HepG2 (cell line): ENCODE data around the gene WNT3.

Source experiments
- HMG20B ChIP-seq: conservative IDR thresholded peaks from 2 replicates; pipeline ENCODE4 v1.6.1; 2016; ENCODE audit warnings: missing genetic modification reagents, missing compliant biosample characterization
- NR2C2 ChIP-seq: sonication (generic); formaldehyde crosslinking; IDR thresholded peaks from 2 replicates; pipeline ENCODE4 v1.4.0; 2020; ENCODE audit warnings: missing genetic modification reagents, mild to moderate bottlenecking, moderate library complexity, borderline replicate concordance
- POLR2A ChIP-seq, 2 experiments: IDR thresholded peaks; 2 replicates each; pipeline ENCODE4 v1.6.1; 2011; ENCODE audit warnings: low read depth in 2 of 2, low read length in 2 of 2, mild to moderate bottlenecking in 1 of 2, moderate library complexity in 1 of 2; ENCODE audit not compliant: insufficient read depth in 1 of 2
- TF ChIP-seq, protein P1 (sequence below): sonication (generic); formaldehyde crosslinking; IDR thresholded peaks from 2 replicates; pipeline ENCODE4 v1.5.0; 2020; ENCODE audit warnings: mild to moderate bottlenecking, missing genetic modification reagents, moderate library complexity
- TF ChIP-seq, protein P2 (sequence below): sonication (generic); formaldehyde crosslinking; IDR thresholded peaks from 2 replicates; pipeline ENCODE4 v1.4.0; 2020; ENCODE audit warnings: missing genetic modification reagents

DNA sequence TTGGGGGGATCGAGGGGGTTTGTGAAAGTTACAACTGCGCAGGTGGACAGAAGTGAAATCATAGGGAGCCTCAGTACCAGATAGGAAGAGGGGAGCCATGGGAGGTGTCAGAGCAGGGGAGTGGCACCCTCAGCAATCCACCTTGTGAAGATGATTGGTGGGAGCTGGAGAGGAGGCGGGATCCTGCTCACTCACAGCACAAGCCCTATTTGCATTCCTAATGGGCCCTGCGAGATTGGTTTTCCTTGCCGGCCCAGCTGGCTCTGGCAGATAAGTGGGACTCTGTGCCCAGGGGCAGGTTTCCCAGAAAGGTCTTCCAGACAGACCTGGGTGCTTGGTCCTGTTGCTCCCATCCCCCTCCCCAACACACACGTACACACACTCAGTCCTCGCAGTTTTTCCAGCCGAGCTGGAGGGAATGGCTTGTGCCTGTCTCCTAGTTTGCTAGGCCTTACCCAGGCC is 9.4 kb downstream of the WNT3 start:
- no peak for TF ChIP-seq HMG20B (CRISPR knock-in tag)
- TF ChIP-seq, protein P1, sequence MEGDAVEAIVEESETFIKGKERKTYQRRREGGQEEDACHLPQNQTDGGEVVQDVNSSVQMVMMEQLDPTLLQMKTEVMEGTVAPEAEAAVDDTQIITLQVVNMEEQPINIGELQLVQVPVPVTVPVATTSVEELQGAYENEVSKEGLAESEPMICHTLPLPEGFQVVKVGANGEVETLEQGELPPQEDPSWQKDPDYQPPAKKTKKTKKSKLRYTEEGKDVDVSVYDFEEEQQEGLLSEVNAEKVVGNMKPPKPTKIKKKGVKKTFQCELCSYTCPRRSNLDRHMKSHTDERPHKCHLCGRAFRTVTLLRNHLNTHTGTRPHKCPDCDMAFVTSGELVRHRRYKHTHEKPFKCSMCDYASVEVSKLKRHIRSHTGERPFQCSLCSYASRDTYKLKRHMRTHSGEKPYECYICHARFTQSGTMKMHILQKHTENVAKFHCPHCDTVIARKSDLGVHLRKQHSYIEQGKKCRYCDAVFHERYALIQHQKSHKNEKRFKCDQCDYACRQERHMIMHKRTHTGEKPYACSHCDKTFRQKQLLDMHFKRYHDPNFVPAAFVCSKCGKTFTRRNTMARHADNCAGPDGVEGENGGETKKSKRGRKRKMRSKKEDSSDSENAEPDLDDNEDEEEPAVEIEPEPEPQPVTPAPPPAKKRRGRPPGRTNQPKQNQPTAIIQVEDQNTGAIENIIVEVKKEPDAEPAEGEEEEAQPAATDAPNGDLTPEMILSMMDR: no peak
- TF ChIP-seq POLR2A (IDR thresholded peaks at IDR 0.05; ENCODE audit: insufficient read depth in 1 of 2, low read depth in 2 of 2, low read length in 2 of 2): no peak
- TF ChIP-seq, protein P2, sequence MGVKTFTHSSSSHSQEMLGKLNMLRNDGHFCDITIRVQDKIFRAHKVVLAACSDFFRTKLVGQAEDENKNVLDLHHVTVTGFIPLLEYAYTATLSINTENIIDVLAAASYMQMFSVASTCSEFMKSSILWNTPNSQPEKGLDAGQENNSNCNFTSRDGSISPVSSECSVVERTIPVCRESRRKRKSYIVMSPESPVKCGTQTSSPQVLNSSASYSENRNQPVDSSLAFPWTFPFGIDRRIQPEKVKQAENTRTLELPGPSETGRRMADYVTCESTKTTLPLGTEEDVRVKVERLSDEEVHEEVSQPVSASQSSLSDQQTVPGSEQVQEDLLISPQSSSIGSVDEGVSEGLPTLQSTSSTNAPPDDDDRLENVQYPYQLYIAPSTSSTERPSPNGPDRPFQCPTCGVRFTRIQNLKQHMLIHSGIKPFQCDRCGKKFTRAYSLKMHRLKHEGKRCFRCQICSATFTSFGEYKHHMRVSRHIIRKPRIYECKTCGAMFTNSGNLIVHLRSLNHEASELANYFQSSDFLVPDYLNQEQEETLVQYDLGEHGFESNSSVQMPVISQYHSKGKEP: no peak
- TF ChIP-seq NR2C2 (CRISPR knock-in tag): no peak
